ENCODE results near the gene MLLT3. TPM values are rescaled to one million over a fixed set of nuclear protein-coding genes. Genes with fewer than 3 reads are reported as not detected.

The MLLT3 gene
- total and polyA plus RNA-seq, 2 experiments from 2014 or later, result 13.7 to 39.2 TPM

DNA sequence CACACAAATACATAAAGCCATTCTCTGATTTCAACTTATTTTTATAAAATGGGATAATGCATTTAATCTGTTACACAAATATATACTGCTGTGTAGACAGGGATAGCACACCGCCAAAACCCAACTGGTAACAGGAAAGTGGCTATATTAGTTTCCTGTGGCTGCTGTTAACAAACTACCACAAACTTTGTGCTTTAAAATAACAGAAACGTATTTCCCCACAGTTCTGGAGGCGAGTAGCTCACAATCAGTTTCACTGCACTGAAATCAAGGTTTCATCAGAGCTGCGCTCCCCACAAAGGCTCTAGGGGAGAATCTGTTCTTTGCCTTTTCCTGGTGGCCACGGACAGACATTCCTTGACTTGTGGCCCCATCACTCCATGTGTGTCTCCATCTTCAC is 94.0 kb downstream of the MLLT3 start:
- H3K27ac ChIP-seq, result no peak overlapping the region
- 92% methylated on average over 5 of the region's 5 CpGs for WGBS (ENCODE audit: low lambda C conversion rate, missing lambda C conversion rate)

DNA sequence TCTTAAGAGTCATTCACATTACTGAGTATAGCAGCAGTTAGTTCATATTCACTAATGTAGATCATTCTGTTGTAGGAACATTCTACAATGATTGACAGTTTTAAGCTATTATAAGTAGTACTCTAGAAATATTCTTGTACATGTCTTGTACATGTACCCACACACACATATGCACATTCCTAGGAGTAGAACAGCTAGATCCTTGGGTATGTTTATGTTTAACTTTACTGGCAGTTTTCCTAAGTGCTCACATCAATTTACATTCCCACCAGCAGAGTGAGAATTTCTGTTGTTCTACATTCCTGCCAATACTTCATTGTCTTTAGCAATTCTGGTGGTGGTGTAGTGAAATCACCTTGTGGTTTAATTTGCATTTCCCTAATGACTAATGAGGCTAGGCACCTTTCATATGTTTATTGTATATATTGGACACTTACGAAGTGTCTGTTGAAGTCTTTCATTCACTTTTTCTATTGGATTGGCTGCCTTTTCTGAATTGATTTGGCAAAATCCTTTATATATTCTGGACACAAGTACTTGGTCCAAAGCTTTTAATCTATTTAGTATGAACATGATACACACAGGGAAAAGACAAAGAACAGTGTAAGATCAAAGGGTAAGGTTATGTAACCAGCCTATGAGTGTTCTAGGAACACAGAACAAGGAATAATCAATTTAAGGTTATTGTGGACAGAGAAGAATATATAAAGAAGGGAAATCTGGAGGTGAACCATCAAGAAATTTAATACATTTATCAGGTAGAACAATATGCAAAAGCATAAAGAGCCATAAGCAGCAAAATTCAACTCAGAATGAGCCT is 95.6 kb downstream of the MLLT3 start:
- Histone ChIP-seq H3K4me3 (no peak overlapping the region), H3K9me3 (ENCODE audit: low read depth) (no peaks in the 10 kb centered on the region), H3K36me3 (replicated peaks; ENCODE audit: insufficient read depth, low read depth) (peaks cover 4% of the 10 kb centered on the region), H3K27me3 (no peaks in the 10 kb centered on the region), H3K79me2 (peaks cover 84% of the 10 kb centered on the region), H3K4me1 (ENCODE audit: insufficient read depth) (no peaks in the 10 kb centered on the region), H3K4me2 (no peak overlapping the region), H3K9me2 (replicated peaks; ENCODE audit: insufficient read depth) (no peaks in the 10 kb centered on the region), H2AFZ (no peak overlapping the region), H3K27ac (no peak overlapping the region), H4K20me1 (ENCODE audit: insufficient read depth, poor library complexity, severe bottlenecking) (peaks cover 10% of the 10 kb centered on the region)
- 96% methylated on average over 1 of the region's 1 CpG for WGBS (ENCODE audit: low lambda C conversion rate, missing lambda C conversion rate)
- DNase-seq (ENCODE audit: low spot score), result no peak
- no peak for TF ChIP-seq EZH2 (IDR thresholded peaks at IDR 0.05; ENCODE audit: borderline replicate concordance)
- no peak for TF ChIP-seq EZH2phosphoT487 (IDR thresholded peaks at IDR 0.05; ENCODE audit: low read depth, severe bottlenecking, unreplicated experiment)
- TF ChIP-seq, protein P1, sequence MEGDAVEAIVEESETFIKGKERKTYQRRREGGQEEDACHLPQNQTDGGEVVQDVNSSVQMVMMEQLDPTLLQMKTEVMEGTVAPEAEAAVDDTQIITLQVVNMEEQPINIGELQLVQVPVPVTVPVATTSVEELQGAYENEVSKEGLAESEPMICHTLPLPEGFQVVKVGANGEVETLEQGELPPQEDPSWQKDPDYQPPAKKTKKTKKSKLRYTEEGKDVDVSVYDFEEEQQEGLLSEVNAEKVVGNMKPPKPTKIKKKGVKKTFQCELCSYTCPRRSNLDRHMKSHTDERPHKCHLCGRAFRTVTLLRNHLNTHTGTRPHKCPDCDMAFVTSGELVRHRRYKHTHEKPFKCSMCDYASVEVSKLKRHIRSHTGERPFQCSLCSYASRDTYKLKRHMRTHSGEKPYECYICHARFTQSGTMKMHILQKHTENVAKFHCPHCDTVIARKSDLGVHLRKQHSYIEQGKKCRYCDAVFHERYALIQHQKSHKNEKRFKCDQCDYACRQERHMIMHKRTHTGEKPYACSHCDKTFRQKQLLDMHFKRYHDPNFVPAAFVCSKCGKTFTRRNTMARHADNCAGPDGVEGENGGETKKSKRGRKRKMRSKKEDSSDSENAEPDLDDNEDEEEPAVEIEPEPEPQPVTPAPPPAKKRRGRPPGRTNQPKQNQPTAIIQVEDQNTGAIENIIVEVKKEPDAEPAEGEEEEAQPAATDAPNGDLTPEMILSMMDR (IDR thresholded peaks at IDR 0.05; ENCODE audit: poor library complexity), result no peak

More for the DNA sequence above, 94.0 kb downstream of the MLLT3 start:
- no peak overlapping the region for H3K4me3 ChIP-seq
- H3K79me2 ChIP-seq, result peaks cover 84% of the 10 kb centered on the region
- H2AFZ ChIP-seq, result no peak overlapping the region
- no peaks in the 10 kb centered on the region for H3K4me1 ChIP-seq (ENCODE audit: insufficient read depth)
- H3K36me3 ChIP-seq (replicated peaks; ENCODE audit: insufficient read depth, low read depth), result peaks cover under 1% of the 10 kb centered on the region
- no peaks in the 10 kb centered on the region for H3K9me3 ChIP-seq (ENCODE audit: low read depth)
- no peaks in the 10 kb centered on the region for H3K9me2 ChIP-seq (replicated peaks; ENCODE audit: insufficient read depth)
- H3K4me2 ChIP-seq, result no peak overlapping the region
- no peak for DNase-seq (ENCODE audit: low spot score)
- TF ChIP-seq, protein P1 (IDR thresholded peaks at IDR 0.05; ENCODE audit: poor library complexity), result no peak
- TF ChIP-seq EZH2phosphoT487 (IDR thresholded peaks at IDR 0.05; ENCODE audit: low read depth, severe bottlenecking, unreplicated experiment), result no peak
- TF ChIP-seq EZH2 (IDR thresholded peaks at IDR 0.05; ENCODE audit: borderline replicate concordance), result no peak
- H4K20me1 ChIP-seq (ENCODE audit: insufficient read depth, poor library complexity, severe bottlenecking), result peaks cover 15% of the 10 kb centered on the region
- no peaks in the 10 kb centered on the region for H3K27me3 ChIP-seq

DNA sequence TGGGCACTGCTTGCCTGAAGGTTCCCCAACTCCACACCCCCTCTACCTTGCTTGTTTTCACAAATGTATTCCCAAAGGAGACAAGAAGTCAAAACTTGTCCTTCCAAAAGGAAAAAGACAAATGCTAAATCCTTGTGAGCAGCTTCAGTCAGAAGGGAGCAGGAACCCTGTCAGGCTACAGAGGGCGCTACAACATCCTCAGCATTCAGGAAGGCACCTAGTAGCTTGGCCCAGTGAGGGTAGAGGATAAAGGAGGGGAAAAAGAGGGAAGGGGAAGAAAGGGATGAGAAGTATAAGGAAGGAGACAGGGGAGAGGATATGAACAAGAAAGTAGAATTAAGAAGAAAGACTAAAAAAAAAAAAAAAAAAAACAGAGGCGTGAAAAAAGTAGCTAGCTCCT is 97.5 kb downstream of the MLLT3 start:
- Histone ChIP-seq H4K20me1 (ENCODE audit: insufficient read depth, poor library complexity, severe bottlenecking) (peaks cover 10% of the 10 kb centered on the region), H2AFZ (no peak overlapping the region), H3K9me2 (replicated peaks; ENCODE audit: insufficient read depth) (no peaks in the 10 kb centered on the region), H3K36me3 (replicated peaks; ENCODE audit: insufficient read depth, low read depth) (peaks cover 4% of the 10 kb centered on the region), H3K4me2 (no peak overlapping the region), H3K9me3 (ENCODE audit: low read depth) (no peaks in the 10 kb centered on the region), H3K27ac (no peak overlapping the region), H3K79me2 (peaks cover 85% of the 10 kb centered on the region), H3K4me3 (no peak overlapping the region), H3K27me3 (no peaks in the 10 kb centered on the region), H3K4me1 (ENCODE audit: insufficient read depth) (no peaks in the 10 kb centered on the region)
- 76% methylated on average over 2 of the region's 2 CpGs for WGBS (ENCODE audit: low lambda C conversion rate, missing lambda C conversion rate)
- DNase-seq (ENCODE audit: low spot score), result no peak
- TF ChIP-seq, protein P1 (IDR thresholded peaks at IDR 0.05; ENCODE audit: poor library complexity), result no peak
- TF ChIP-seq EZH2phosphoT487 (IDR thresholded peaks at IDR 0.05; ENCODE audit: low read depth, severe bottlenecking, unreplicated experiment), result no peak
- no peak for TF ChIP-seq EZH2 (IDR thresholded peaks at IDR 0.05; ENCODE audit: borderline replicate concordance)
